Osteoblast (primary cell): ENCODE measurements around the gene GAS7. TPM values are rescaled to one million over a fixed set of nuclear protein-coding genes. Genes with fewer than 3 reads are reported as not detected.

Experiments used
- DNase-seq: peaks from one replicate; pipeline ENCODE4 v3.0.0; 2011; ENCODE audit warnings: low spot score, mixed read lengths; ENCODE audit not compliant: insufficient read length; ENCODE audit errors: missing footprints
- H2AFZ ChIP-seq: 2 replicates; pipeline ENCODE4 v1.6.0; 2011; ENCODE audit warnings: mild to moderate bottlenecking, low read length
- H3K27ac ChIP-seq: 2 replicates; pipeline ENCODE4 v1.5.1; 2011; ENCODE audit warnings: mild to moderate bottlenecking, low read depth, low read length, moderate library complexity
- H3K27me3 ChIP-seq: 2 replicates; pipeline ENCODE4 v1.6.0; 2012; ENCODE audit warnings: mild to moderate bottlenecking, control low read depth, inconsistent platforms, low read length, moderate library complexity; ENCODE audit not compliant: insufficient read depth
- H3K36me3 ChIP-seq: 2 replicates; pipeline ENCODE4 v1.5.1; 2011; ENCODE audit warnings: mild to moderate bottlenecking, low read length, control low read depth, moderate library complexity; ENCODE audit not compliant: insufficient read depth
- H3K4me1 ChIP-seq: 2 replicates; pipeline ENCODE4 v1.5.1; 2011; ENCODE audit warnings: mild to moderate bottlenecking, low read length, control low read depth, moderate library complexity; ENCODE audit not compliant: insufficient read depth
- H3K4me2 ChIP-seq: 2 replicates; pipeline ENCODE4 v1.6.0; 2011; ENCODE audit warnings: mild to moderate bottlenecking, low read length; ENCODE audit not compliant: insufficient read depth
- H3K4me3 ChIP-seq: fragments of 200-600 bp; sonication (generic); 3 replicates; pipeline ENCODE4 v1.5.1; 2012; ENCODE audit warnings: mild to moderate bottlenecking, low read length, inconsistent platforms; ENCODE audit not compliant: insufficient read depth
- H3K79me2 ChIP-seq: 2 replicates; pipeline ENCODE4 v1.6.0; 2012; ENCODE audit warnings: mild to moderate bottlenecking, low read length, control low read depth, inconsistent platforms; ENCODE audit not compliant: insufficient read depth
- H3K9me3 ChIP-seq: 2 replicates; pipeline ENCODE4 v1.5.1; 2011; ENCODE audit warnings: low read depth, low read length, control low read depth
- H4K20me1 ChIP-seq: 2 replicates; pipeline ENCODE4 v1.6.0; 2012; ENCODE audit warnings: mild to moderate bottlenecking, low read length, control low read depth; ENCODE audit not compliant: insufficient read depth
- total RNA-seq: library from RNA; depleted of rRNA; stranded (reverse); fragments of >200 nt; gene quantifications from 2 replicates; pipeline ENCODE4 v1.2.3, GENCODE V29; 2012
- TF ChIP-seq, protein P1 (sequence below): IDR thresholded peaks from 2 replicates; pipeline ENCODE4 v1.5.1; 2011; ENCODE audit warnings: mild to moderate bottlenecking, low read depth, low read length, moderate library complexity; ENCODE audit errors: extremely low read depth

Gene GAS7
- total RNA-seq, 1 donor = 3.6 TPM

DNA sequence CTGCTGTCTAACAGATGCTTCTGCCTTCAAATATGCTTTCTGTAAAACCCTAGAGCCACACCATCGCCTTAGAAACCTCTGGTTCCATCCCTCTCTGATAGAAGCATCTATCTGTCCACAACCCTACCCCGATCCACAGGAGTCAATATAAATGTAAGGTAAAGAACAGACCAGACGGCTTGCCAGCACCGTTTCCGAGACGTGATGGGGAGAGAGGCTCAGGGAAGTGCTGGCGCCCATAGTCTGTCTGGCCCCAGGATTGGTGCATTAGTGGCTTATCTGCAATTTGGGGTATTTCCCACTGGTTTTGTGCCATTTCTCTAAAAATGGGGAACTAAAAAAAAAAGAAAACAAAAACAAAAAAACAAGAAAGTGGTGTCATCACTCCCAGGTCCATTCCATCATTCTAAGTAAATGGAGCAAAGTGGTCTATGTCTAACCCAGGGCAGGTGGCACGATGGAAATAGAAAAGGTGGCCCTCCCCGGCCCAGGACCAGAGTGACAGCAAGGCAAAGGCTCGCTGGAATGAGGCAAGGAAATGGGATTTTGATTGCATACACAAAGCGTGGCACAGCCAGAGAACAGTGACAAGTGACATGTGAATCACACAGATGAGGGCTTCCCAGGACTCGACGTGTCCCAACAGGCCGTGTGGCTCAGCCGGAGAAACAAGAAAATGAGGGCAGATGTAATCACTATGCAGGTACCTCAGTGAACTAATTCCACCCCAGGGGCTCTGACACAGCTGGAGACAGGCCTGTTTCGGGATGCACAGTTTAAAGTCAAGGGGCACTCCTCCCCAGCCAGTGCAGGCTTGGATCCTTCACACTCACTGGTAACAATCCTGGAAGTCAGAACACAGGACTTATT is 125.6 kb downstream of the GAS7 start:
- Histone ChIP-seq H4K20me1 (no peaks in the 10 kb centered on the region), H3K9me3 (no peaks in the 10 kb centered on the region), H3K27ac (no peak overlapping the region), H3K4me3 (no peak overlapping the region), H2AFZ (no peak overlapping the region), H3K4me1 (no peaks in the 10 kb centered on the region), H3K4me2 (no peak overlapping the region), H3K27me3 (no peaks in the 10 kb centered on the region), H3K79me2 (no peaks in the 10 kb centered on the region), H3K36me3 (no peaks in the 10 kb centered on the region)
- no peak for DNase-seq
- TF ChIP-seq, protein P1, sequence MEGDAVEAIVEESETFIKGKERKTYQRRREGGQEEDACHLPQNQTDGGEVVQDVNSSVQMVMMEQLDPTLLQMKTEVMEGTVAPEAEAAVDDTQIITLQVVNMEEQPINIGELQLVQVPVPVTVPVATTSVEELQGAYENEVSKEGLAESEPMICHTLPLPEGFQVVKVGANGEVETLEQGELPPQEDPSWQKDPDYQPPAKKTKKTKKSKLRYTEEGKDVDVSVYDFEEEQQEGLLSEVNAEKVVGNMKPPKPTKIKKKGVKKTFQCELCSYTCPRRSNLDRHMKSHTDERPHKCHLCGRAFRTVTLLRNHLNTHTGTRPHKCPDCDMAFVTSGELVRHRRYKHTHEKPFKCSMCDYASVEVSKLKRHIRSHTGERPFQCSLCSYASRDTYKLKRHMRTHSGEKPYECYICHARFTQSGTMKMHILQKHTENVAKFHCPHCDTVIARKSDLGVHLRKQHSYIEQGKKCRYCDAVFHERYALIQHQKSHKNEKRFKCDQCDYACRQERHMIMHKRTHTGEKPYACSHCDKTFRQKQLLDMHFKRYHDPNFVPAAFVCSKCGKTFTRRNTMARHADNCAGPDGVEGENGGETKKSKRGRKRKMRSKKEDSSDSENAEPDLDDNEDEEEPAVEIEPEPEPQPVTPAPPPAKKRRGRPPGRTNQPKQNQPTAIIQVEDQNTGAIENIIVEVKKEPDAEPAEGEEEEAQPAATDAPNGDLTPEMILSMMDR = no peak

DNA sequence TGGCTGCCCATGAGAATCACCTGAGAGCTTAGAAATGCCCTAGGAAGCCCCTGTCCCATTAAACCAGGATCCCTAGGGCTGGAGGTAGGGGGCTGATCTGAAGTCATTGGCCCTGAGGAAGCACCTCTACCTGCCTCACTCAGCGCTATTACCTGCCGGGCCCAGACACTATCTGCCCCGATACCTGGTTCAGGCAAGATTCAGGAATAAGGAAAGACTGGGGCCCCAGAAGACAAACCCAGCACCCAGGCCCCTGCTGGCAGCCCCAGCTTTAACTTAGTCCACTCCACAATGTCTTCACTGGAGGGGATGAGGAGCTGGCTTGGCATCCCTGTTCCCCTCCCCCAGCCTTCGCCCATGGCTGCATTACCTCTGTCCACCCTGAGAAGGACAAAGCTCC is 126.3 kb downstream of the GAS7 start:
- H3K4me2 ChIP-seq = no peak overlapping the region
- no peak overlapping the region for H3K27ac ChIP-seq
- H3K27me3 ChIP-seq = no peaks in the 10 kb centered on the region
- H3K36me3 ChIP-seq = no peaks in the 10 kb centered on the region
- H3K9me3 ChIP-seq = no peaks in the 10 kb centered on the region
- TF ChIP-seq, protein P1 = no peak
- no peak overlapping the region for H2AFZ ChIP-seq
- DNase-seq = no peak
- H4K20me1 ChIP-seq = no peaks in the 10 kb centered on the region
- no peaks in the 10 kb centered on the region for H3K4me1 ChIP-seq
- no peak overlapping the region for H3K4me3 ChIP-seq
- no peaks in the 10 kb centered on the region for H3K79me2 ChIP-seq

DNA sequence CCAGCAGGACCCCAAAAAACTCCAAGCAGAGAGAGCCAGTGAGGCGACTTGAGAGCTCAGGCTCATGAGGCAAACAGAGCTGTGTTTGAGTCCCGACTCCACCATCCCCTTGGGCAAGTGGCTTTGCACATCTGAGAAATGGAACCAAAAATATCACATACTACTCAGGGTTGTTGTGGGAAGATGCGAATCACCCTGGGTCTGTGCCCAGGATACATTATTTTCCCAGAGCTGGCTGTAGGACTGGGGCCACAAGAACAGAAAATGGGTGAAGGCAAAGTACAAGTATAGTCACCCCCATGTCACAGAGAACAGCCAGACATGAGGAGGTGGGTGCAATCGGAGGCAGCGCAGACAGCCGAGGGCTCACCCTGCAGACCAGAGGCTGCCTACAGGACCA is 127.3 kb downstream of the GAS7 start:
- H3K79me2 ChIP-seq = no peaks in the 10 kb centered on the region
- H3K4me2 ChIP-seq = no peak overlapping the region
- H3K27me3 ChIP-seq = no peaks in the 10 kb centered on the region
- no peak for DNase-seq
- no peak overlapping the region for H3K4me3 ChIP-seq
- no peaks in the 10 kb centered on the region for H3K9me3 ChIP-seq
- TF ChIP-seq, protein P1 = no peak
- no peaks in the 10 kb centered on the region for H4K20me1 ChIP-seq
- H3K36me3 ChIP-seq = no peaks in the 10 kb centered on the region
- no peak overlapping the region for H2AFZ ChIP-seq
- no peaks in the 10 kb centered on the region for H3K4me1 ChIP-seq
- H3K27ac ChIP-seq = no peak overlapping the region

DNA sequence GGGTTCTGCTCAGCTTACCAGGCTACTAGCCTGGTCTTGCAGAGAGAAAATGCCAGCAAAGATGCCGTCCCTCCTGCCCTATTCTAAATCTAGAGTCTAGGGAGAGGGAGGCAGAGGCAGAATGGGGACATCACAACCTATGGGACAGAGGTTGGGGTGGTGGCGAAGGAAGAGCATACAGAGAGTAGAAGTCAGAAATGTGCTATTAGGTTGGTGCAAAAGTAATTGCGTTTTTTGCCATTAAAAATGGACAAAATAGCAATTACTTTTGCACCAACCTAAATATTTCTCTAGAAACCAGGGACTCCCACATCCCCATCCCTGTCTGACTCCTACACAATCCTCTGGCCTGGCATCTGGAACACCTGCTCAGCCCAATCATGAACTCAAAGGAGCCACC is 127.7 kb downstream of the GAS7 start:
- H3K27me3 ChIP-seq = no peaks in the 10 kb centered on the region
- no peaks in the 10 kb centered on the region for H3K36me3 ChIP-seq
- TF ChIP-seq, protein P1 = no peak
- H3K4me2 ChIP-seq = no peak overlapping the region
- H3K4me3 ChIP-seq = no peak overlapping the region
- H4K20me1 ChIP-seq = no peaks in the 10 kb centered on the region
- no peak overlapping the region for H3K27ac ChIP-seq
- no peak overlapping the region for H2AFZ ChIP-seq
- no peaks in the 10 kb centered on the region for H3K79me2 ChIP-seq
- H3K9me3 ChIP-seq = no peaks in the 10 kb centered on the region
- H3K4me1 ChIP-seq = no peaks in the 10 kb centered on the region
- no peak for DNase-seq
